K562 (cell line): ENCODE measurements around the gene IL10RB. TPM values are rescaled to one million over a fixed set of nuclear protein-coding genes. Genes with fewer than 3 reads are reported as not detected.
A peak's percentile ranks its signal among the peaks of the same experiment; 100 is the strongest.

Experiments
- ASH1L ChIP-seq: fragments of 450-650 bp; IDR thresholded peaks from 2 replicates; pipeline ENCODE4 v1.6.1; 2018; ENCODE audit warnings: borderline replicate concordance, mild to moderate bottlenecking, low read depth; ENCODE audit not compliant: partially characterized antibody
- BRD9 ChIP-seq: fragments of 450-650 bp; IDR thresholded peaks from 2 replicates; pipeline ENCODE4 v1.6.1; 2018; ENCODE audit warnings: low read depth; ENCODE audit not compliant: partially characterized antibody
- CBX2 ChIP-seq: fragments of 200-600 bp; sonication (generic); IDR thresholded peaks from one replicate; pipeline ENCODE4 v1.6.1; 2012; ENCODE audit warnings: mild to moderate bottlenecking, low read length, inconsistent platforms; ENCODE audit not compliant: insufficient read depth, poor library complexity, severe bottlenecking
- COPS2 ChIP-seq: fragments of 450-650 bp; conservative IDR thresholded peaks from 2 replicates; pipeline ENCODE4 v1.6.1; 2016; ENCODE audit warnings: mild to moderate bottlenecking, moderate library complexity
- CREB5 ChIP-seq: fragments of 250-450 bp; sonication (Bioruptor Pico); IDR thresholded peaks from 2 replicates; pipeline ENCODE4 v1.5.0; 2020; ENCODE audit warnings: mild to moderate bottlenecking
- ELF4 ChIP-seq: fragments of 450-650 bp; formaldehyde crosslinking; IDR thresholded peaks from 2 replicates; pipeline ENCODE4 v1.4.0; 2022; ENCODE audit warnings: missing genetic modification characterization
- FOS ChIP-seq: IDR thresholded peaks from 3 replicates; pipeline ENCODE4 v1.6.1; 2011; ENCODE audit not compliant: insufficient read length; ENCODE audit errors: extremely low read depth
- GABPB1 ChIP-seq: sonication (generic); formaldehyde crosslinking; IDR thresholded peaks from 2 replicates; pipeline ENCODE4 v1.8.0; 2022; ENCODE audit warnings: mild to moderate bottlenecking, missing genetic modification reagents
- GTF2A2 ChIP-seq: IDR thresholded peaks from 2 replicates; pipeline ENCODE4 v1.6.1; 2016; ENCODE audit warnings: mild to moderate bottlenecking, missing genetic modification characterization, missing compliant biosample characterization
- HIVEP1 ChIP-seq: fragments of 250-450 bp; sonication (Bioruptor Pico); IDR thresholded peaks from 2 replicates; pipeline ENCODE4 v1.4.0; 2020; ENCODE audit warnings: mild to moderate bottlenecking
- IRF1 ChIP-seq: sonication (generic); formaldehyde crosslinking; IDR thresholded peaks from 2 replicates; pipeline ENCODE4 v1.8.0; 2022; ENCODE audit warnings: missing genetic modification reagents, mild to moderate bottlenecking, borderline replicate concordance
- KHSRP ChIP-seq: fragments of 450-650 bp; IDR thresholded peaks from 2 replicates; pipeline ENCODE4 v1.6.1; 2017
- KLF10 ChIP-seq: fragments of 250-450 bp; sonication (Bioruptor Pico); IDR thresholded peaks from 2 replicates; pipeline ENCODE4 v1.6.1; 2021; ENCODE audit warnings: matching md5 sums
- NELFE ChIP-seq: IDR thresholded peaks from 2 replicates; pipeline ENCODE4 v1.6.1; 2011; ENCODE audit warnings: mild to moderate bottlenecking; ENCODE audit not compliant: insufficient read depth, insufficient read length
- NFE2 ChIP-seq: IDR thresholded peaks from 2 replicates; pipeline ENCODE4 v1.6.1; 2014; ENCODE audit warnings: antibody characterized with exemption, low read depth
- NFIC ChIP-seq: fragments of 450-650 bp; IDR thresholded peaks from 2 replicates; pipeline ENCODE4 v1.6.1; 2017; ENCODE audit warnings: mild to moderate bottlenecking, inconsistent platforms
- POU5F1 ChIP-seq: fragments of 150-350 bp; IDR thresholded peaks from 2 replicates; pipeline ENCODE4 v1.6.1; 2014; ENCODE audit warnings: borderline replicate concordance, low read length, low read depth, mild to moderate bottlenecking; ENCODE audit not compliant: partially characterized antibody
- PURB ChIP-seq: sonication (generic); formaldehyde crosslinking; IDR thresholded peaks from 2 replicates; pipeline ENCODE4 v1.9.0; 2021; ENCODE audit warnings: low read depth, mild to moderate bottlenecking, missing genetic modification reagents
- RFX7 ChIP-seq: fragments of 250-450 bp; sonication (Bioruptor Pico); IDR thresholded peaks from 2 replicates; pipeline ENCODE4 v1.5.1; 2021; ENCODE audit warnings: mild to moderate bottlenecking
- SMARCC2 ChIP-seq: fragments of 450-650 bp; IDR thresholded peaks from 2 replicates; pipeline ENCODE4 v1.6.1; 2017; ENCODE audit warnings: antibody characterized with exemption, moderate library complexity, mild to moderate bottlenecking, low read depth
- SNAPC5 ChIP-seq: fragments of 250-450 bp; sonication (Bioruptor Pico); IDR thresholded peaks from 2 replicates; pipeline ENCODE4 v1.8.0; 2021; ENCODE audit warnings: moderate library complexity, mild to moderate bottlenecking, inconsistent platforms
- SUPT5H ChIP-seq: fragments of 450-650 bp; IDR thresholded peaks from 2 replicates; pipeline ENCODE4 v1.6.1; 2016
- TBP ChIP-seq: optimal IDR thresholded peaks from 2 replicates; pipeline ENCODE3; 2011; ENCODE audit warnings: low read depth, low read length, improper control_type of control experiment
- TGIF2 ChIP-seq: sonication (generic); formaldehyde crosslinking; IDR thresholded peaks from 2 replicates; pipeline ENCODE4 v1.8.1; 2022; ENCODE audit warnings: mild to moderate bottlenecking, missing genetic modification reagents, moderate library complexity
- TSC22D4 ChIP-seq: fragments of 450-650 bp; IDR thresholded peaks from 2 replicates; pipeline ENCODE4 v1.6.1; 2016; ENCODE audit warnings: missing genetic modification characterization, missing biosample characterization, control low read depth
- VEZF1 ChIP-seq: fragments of 200-800 bp; sonication (Bioruptor generic); IDR thresholded peaks from 2 replicates; pipeline ENCODE4 v1.6.1; 2017; ENCODE audit warnings: missing genetic modification characterization, missing compliant biosample characterization
- XRCC5 ChIP-seq: fragments of 200-400 bp; formaldehyde crosslinking; IDR thresholded peaks from 2 replicates; pipeline ENCODE4 v1.6.1; 2017; ENCODE audit warnings: low read depth, mild to moderate bottlenecking, low read length
- ZNF124 ChIP-seq: sonication (generic); formaldehyde crosslinking; IDR thresholded peaks from 2 replicates; pipeline ENCODE4 v1.8.1; 2022; ENCODE audit warnings: missing genetic modification reagents
- ZNF436 ChIP-seq: fragments of 250-450, 450-650 bp; sonication (Bioruptor Pico); formaldehyde crosslinking; IDR thresholded peaks from 2 replicates; pipeline ENCODE4 v1.7.0; 2020; ENCODE audit warnings: mild to moderate bottlenecking
- polyA plus RNA-seq, 8 experiments: library from polyadenylated mRNA; depleted of rRNA in 4 of 8; stranded (reverse) in 5 of 8; unstranded in 3 of 8; fragments of >200 nt; fragmentation: Nextera tagmentation in 2 of 8; fragmentation: Illumina TruSeq in 1 of 8; extraction: Ambion mirVana in 2 of 8; extraction: Trizol in 1 of 8; gene quantifications; 2 replicates each; pipeline versions ENCODE4 v1.2.1 to v1.2.3, GENCODE V29; 2011 to 2014; ENCODE audit warnings: inconsistent platforms in 1 of 8, missing spikeins in 1 of 8
- total RNA-seq, 7 experiments: library from RNA; depleted of rRNA in 6 of 7; stranded (reverse); fragments of >200 nt in 6 of 7; fragmentation: Illumina TruSeq in 2 of 7; extraction: Trizol in 2 of 7; gene quantifications; 2 replicates each; pipeline versions ENCODE4 v1.2.1 to v1.2.3, GENCODE V29; 2011 to 2021; ENCODE audit warnings: low replicate concordance in 1 of 7

The IL10RB gene
- total and polyA plus RNA-seq, 9 of the 15 experiments (the other 6 are each of a cell fraction or from before 2014, with no cell fraction given), result 10.9 to 33.8 (median 23.0) TPM

GRCh38 chr21:33266050-33266788 lies at the start of gene IL10RB (continued):
- no peak for TF ChIP-seq IRF1 (CRISPR knock-in tag)
- no peak for TF ChIP-seq SMARCC2
- no peak for TF ChIP-seq ZNF124 (CRISPR knock-in tag)
- peak; percentile 86 for TF ChIP-seq ELF4 (CRISPR knock-in tag)
- no peak for TF ChIP-seq CBX2
- TF ChIP-seq TBP, result no peak
- no peak for TF ChIP-seq SNAPC5
- TF ChIP-seq VEZF1 (CRISPR knock-in tag), result peak; percentile 93
- no peak; the same call in 1 of the 2 replicates for TF ChIP-seq GABPB1 (CRISPR knock-in tag)
- no peak for TF ChIP-seq RFX7 (CRISPR knock-in tag)
- peak; percentile 77 for TF ChIP-seq SUPT5H
- TF ChIP-seq NELFE, result no peak
- no peak for TF ChIP-seq CREB5 (CRISPR knock-in tag)
- TF ChIP-seq PURB (CRISPR knock-in tag), result no peak
- no peak for TF ChIP-seq XRCC5
- no peak for TF ChIP-seq ZNF436 (CRISPR knock-in tag)
- TF ChIP-seq ASH1L, result no peak
- no peak for TF ChIP-seq POU5F1
- no peak for TF ChIP-seq NFE2
- no peak for TF ChIP-seq BRD9
- peak; percentile 25 for TF ChIP-seq NFIC
- no peak for TF ChIP-seq GTF2A2 (tag)
- TF ChIP-seq FOS, result no peak
- no peak for TF ChIP-seq KLF10 (CRISPR knock-in tag)
- TF ChIP-seq COPS2, result no peak
- no peak for TF ChIP-seq TSC22D4
- no peak for TF ChIP-seq KHSRP
- 0 out of 2 replicates have a peak, but pooled peaks have one; percentile 54 for TF ChIP-seq TGIF2 (CRISPR knock-in tag)
- no peak for TF ChIP-seq HIVEP1
